ENCODE measurements around the gene ZFAND3.

ZFAND3 gene

DNA sequence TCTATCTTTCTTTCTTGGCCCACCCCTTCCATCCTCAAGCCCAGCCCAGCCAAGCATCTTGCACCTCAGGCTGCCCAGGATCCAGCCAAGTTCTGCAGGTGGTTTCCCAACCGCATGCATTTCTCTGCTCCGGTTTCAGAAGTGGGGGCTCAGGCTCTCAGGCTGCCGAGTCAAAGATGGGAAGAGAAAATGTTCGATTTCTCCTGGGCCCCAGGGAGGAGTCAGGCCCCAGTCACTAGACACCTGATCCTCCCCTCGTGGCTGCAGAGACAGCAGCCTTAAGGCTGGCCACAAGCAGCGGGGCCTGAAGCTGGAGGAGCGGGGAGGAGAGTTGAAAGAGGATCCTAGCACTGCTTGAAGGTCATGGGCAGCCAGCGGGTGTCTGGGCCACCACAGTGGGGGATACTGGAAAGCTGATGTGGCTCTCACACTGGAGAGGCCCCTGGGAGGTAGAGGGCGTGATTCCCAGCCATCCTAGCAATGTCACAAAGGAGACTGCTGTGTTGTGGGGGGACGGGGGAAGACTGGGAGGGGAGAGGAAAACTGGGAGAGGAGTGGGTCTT is 42.2 kb upstream of the ZFAND3 start:
- DNase-seq = no peak
- Histone ChIP-seq H3K79me2 (ENCODE audit: insufficient read depth, low read length) (no peaks in the 10 kb centered on the region), H3K4me2 (ENCODE audit: insufficient read depth, low read length) (no peak overlapping the region), H4K20me1 (ENCODE audit: insufficient read depth, low read length) (no peaks in the 10 kb centered on the region), H2AFZ (ENCODE audit: low read depth, low read length) (no peak overlapping the region), H3K36me3 (ENCODE audit: insufficient read depth, low read length) (no peaks in the 10 kb centered on the region), H3K27ac (ENCODE audit: low read length) (no peak overlapping the region), H3K4me3 (ENCODE audit: low read depth in 1 of 2, low read length in 2 of 2) (no peak overlapping the region), H3K27me3 (ENCODE audit: insufficient read depth, low read length, poor library complexity) (no peaks in the 10 kb centered on the region), H3K9ac (ENCODE audit: low read depth, low read length) (no peak overlapping the region), H3K9me3 (ENCODE audit: insufficient read depth, low read length, severe bottlenecking) (no peaks in the 10 kb centered on the region), H3K4me1 (ENCODE audit: insufficient read depth, low read length) (no peaks in the 10 kb centered on the region)
- no peak for ATAC-seq (ENCODE audit: insufficient read depth, low read depth)
- TF ChIP-seq, protein P1, sequence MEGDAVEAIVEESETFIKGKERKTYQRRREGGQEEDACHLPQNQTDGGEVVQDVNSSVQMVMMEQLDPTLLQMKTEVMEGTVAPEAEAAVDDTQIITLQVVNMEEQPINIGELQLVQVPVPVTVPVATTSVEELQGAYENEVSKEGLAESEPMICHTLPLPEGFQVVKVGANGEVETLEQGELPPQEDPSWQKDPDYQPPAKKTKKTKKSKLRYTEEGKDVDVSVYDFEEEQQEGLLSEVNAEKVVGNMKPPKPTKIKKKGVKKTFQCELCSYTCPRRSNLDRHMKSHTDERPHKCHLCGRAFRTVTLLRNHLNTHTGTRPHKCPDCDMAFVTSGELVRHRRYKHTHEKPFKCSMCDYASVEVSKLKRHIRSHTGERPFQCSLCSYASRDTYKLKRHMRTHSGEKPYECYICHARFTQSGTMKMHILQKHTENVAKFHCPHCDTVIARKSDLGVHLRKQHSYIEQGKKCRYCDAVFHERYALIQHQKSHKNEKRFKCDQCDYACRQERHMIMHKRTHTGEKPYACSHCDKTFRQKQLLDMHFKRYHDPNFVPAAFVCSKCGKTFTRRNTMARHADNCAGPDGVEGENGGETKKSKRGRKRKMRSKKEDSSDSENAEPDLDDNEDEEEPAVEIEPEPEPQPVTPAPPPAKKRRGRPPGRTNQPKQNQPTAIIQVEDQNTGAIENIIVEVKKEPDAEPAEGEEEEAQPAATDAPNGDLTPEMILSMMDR (IDR thresholded peaks at IDR 0.05; ENCODE audit: borderline replicate concordance, extremely low read depth, low read length, poor library complexity, severe bottlenecking) = no peak
- no peak for TF ChIP-seq EZH2 (IDR thresholded peaks at IDR 0.05; ENCODE audit: borderline replicate concordance, low read depth, low read length, severe bottlenecking)

DNA sequence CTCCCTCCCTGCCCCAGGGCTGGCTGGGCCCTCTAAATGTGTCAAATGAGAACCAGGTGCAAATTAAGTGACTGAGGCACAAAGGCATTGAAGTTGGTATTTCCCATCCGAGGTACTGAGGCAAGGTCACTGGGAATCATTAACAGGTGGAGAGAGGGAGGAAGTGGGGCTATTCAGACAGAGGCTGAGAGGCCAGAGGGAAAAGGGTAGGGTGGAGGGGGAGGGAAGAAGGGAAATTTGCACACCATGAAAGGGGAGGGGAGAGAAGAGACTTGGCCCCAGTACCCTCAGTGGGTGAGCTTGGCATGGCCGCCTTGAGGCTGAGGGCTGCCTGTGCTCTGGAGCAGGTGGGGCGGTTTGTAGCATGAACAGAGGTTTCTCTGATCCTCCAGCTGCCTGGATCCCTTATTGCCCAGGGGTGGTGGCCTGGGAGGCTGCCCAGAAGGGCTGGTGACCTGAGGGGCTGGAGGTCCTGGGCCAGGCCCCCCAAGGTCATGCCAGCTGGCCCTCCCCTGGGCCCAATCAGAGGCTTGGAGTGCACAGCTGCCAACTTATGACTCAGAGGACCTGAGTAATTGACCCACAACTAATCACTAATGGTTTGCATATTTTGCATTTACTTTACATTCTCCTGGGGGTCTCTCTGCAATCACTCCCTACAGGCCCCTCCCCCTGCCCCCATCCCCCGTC is 40.3 kb upstream of the ZFAND3 start:
- H2AFZ ChIP-seq (ENCODE audit: low read depth, low read length) = no peak overlapping the region
- H4K20me1 ChIP-seq (ENCODE audit: insufficient read depth, low read length) = no peaks in the 10 kb centered on the region
- H3K27me3 ChIP-seq (ENCODE audit: insufficient read depth, low read length, poor library complexity) = no peaks in the 10 kb centered on the region
- no peak overlapping the region for H3K4me3 ChIP-seq (ENCODE audit: low read depth in 1 of 2, low read length in 2 of 2)
- DNase-seq (no peak), ATAC-seq (ENCODE audit: insufficient read depth, low read depth) (no peak)
- H3K4me2 ChIP-seq (ENCODE audit: insufficient read depth, low read length) = no peak overlapping the region
- H3K79me2 ChIP-seq (ENCODE audit: insufficient read depth, low read length) = no peaks in the 10 kb centered on the region
- no peak overlapping the region for H3K9ac ChIP-seq (ENCODE audit: low read depth, low read length)
- H3K4me1 ChIP-seq (ENCODE audit: insufficient read depth, low read length) = no peaks in the 10 kb centered on the region
- no peak overlapping the region for H3K27ac ChIP-seq (ENCODE audit: low read length)
- TF ChIP-seq, protein P1 (IDR thresholded peaks at IDR 0.05; ENCODE audit: borderline replicate concordance, extremely low read depth, low read length, poor library complexity, severe bottlenecking) = no peak
- TF ChIP-seq EZH2 (IDR thresholded peaks at IDR 0.05; ENCODE audit: borderline replicate concordance, low read depth, low read length, severe bottlenecking) = no peak
- no peaks in the 10 kb centered on the region for H3K36me3 ChIP-seq (ENCODE audit: insufficient read depth, low read length)
- H3K9me3 ChIP-seq (ENCODE audit: insufficient read depth, low read length, severe bottlenecking) = no peaks in the 10 kb centered on the region

DNA sequence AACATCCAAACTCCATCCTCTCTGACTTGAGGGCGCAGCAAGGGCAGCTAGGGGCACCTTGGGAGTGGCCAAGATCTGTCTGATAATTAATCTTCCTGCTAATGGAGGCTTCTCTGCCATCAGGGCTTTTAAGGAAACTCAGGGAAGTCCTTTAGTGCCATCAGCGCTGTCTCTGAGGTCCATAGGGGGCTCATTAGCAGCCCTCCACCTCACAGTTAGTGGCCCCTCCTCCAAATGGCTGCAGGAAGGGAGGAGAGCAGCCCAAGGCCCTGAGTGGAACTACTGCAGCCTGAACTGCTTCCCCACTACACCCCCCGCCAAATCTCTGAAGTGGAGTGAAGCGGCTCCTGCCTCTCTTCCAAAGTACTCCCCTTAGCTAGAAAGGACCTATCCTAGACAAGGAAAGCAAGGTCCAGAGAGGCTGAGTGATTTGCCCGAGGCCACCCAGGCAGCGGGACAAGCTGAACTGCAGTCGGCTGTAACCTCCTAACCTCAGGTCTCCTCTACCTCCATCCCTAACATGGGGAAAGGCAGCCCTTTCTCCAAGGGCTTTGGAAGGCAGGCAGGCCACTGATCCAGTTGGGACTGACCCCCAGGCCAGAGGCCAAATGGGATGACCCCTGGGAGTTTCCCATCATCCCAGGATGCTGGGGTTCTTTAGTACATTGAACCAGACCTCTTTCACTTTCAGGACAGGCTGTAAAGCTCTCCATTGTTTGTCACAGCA is 39.5 kb upstream of the ZFAND3 start:
- no peaks in the 10 kb centered on the region for H3K79me2 ChIP-seq (ENCODE audit: insufficient read depth, low read length)
- H4K20me1 ChIP-seq (ENCODE audit: insufficient read depth, low read length) = no peaks in the 10 kb centered on the region
- ATAC-seq (ENCODE audit: insufficient read depth, low read depth) (no peak), DNase-seq (no peak)
- no peaks in the 10 kb centered on the region for H3K36me3 ChIP-seq (ENCODE audit: insufficient read depth, low read length)
- H3K27ac ChIP-seq (ENCODE audit: low read length) = no peak overlapping the region
- H3K4me2 ChIP-seq (ENCODE audit: insufficient read depth, low read length) = no peak overlapping the region
- H2AFZ ChIP-seq (ENCODE audit: low read depth, low read length) = no peak overlapping the region
- no peak overlapping the region for H3K9ac ChIP-seq (ENCODE audit: low read depth, low read length)
- H3K4me3 ChIP-seq (ENCODE audit: low read depth in 1 of 2, low read length in 2 of 2) = no peak overlapping the region
- TF ChIP-seq, protein P1 (IDR thresholded peaks at IDR 0.05; ENCODE audit: borderline replicate concordance, extremely low read depth, low read length, poor library complexity, severe bottlenecking) = no peak
- no peak for TF ChIP-seq EZH2 (IDR thresholded peaks at IDR 0.05; ENCODE audit: borderline replicate concordance, low read depth, low read length, severe bottlenecking)
- H3K27me3 ChIP-seq (ENCODE audit: insufficient read depth, low read length, poor library complexity) = no peaks in the 10 kb centered on the region
- H3K4me1 ChIP-seq (ENCODE audit: insufficient read depth, low read length) = no peaks in the 10 kb centered on the region
- H3K9me3 ChIP-seq (ENCODE audit: insufficient read depth, low read length, severe bottlenecking) = no peaks in the 10 kb centered on the region
